SK-MEL-5 (cell line): Measurements from ENCODE around the gene ATF3. TPM values are rescaled to one million over a fixed set of nuclear protein-coding genes. Genes with fewer than 3 reads are reported as not detected.

ENCODE experiments used
- DNase-seq: peaks from one replicate; pipeline ENCODE4 v3.0.0-alpha.2; 2016; ENCODE audit warnings: low read depth, low spot score
- in situ Hi-C: cut with HindIII; loops from 2 replicates; pipeline ENCODE4 v1.10.0; 2016; ENCODE audit warnings: low sequenced_read_pairs, high pct_unique_total_duplicates, low pct_unique_long_range_greater_than_20kb
- total RNA-seq: library from RNA; depleted of rRNA; stranded (reverse); fragments of >200 nt; shearing (Covaris generic); gene quantifications from 2 replicates; pipeline ENCODE4 v1.2.3, GENCODE V29; 2014

ATF3 gene
- total RNA-seq, 1 experiment from 2014 or later: 11.9 TPM

- in situ Hi-C loops: no loop called here
- DNase-seq: no peak
Observed at GRCh38 chr1:212584092-212584886, 24.3 kb upstream of the ATF3 start.

GRCh38 chr1:212585210-212585609 lies 23.4 kb upstream of the ATF3 start:
- in situ Hi-C loops: no loop called here
- DNase-seq: no peak

GRCh38 chr1:212586206-212587015 lies 22.1 kb upstream of the ATF3 start:
- in situ Hi-C loops: no loop called here
- no peak for DNase-seq

GRCh38 chr1:212587016-212587887 lies 21.3 kb upstream of the ATF3 start:
- DNase-seq: no peak
- in situ Hi-C loops: no loop called here

- DNase-seq: no peak
Observed at GRCh38 chr1:212587888-212588510, 20.6 kb upstream of the ATF3 start.

GRCh38 chr1:212589446-212589845 lies 19.1 kb upstream of the ATF3 start:
- DNase-seq: no peak
- in situ Hi-C loops: no loop called here

More at GRCh38 chr1:212587888-212588510, 20.6 kb upstream of the ATF3 start:
- in situ Hi-C loops: no loop called here

GRCh38 chr1:212591922-212592321 lies 16.6 kb upstream of the ATF3 start:
- DNase-seq: no peak
- in situ Hi-C loops: no loop called here

GRCh38 chr1:212593821-212594251 lies 14.7 kb upstream of the ATF3 start:
- in situ Hi-C loops: no loop called here
- DNase-seq: no peak

- in situ Hi-C loops: no loop called here
- no peak for DNase-seq
Observed at GRCh38 chr1:212594640-212595039, 13.9 kb upstream of the ATF3 start.

GRCh38 chr1:212595229-212595628 lies 13.3 kb upstream of the ATF3 start:
- in situ Hi-C loops: no loop called here
- no peak for DNase-seq

GRCh38 chr1:212595787-212596714 lies 12.5 kb upstream of the ATF3 start:
- in situ Hi-C loops: no loop called here
- peak; percentile 77 for DNase-seq

- in situ Hi-C loops: no loop called here
- no peak for DNase-seq
Observed at GRCh38 chr1:212596798-212597197, 11.8 kb upstream of the ATF3 start.

- no peak for DNase-seq
- in situ Hi-C loops: no loop called here
Observed at GRCh38 chr1:212597487-212597886, 11.1 kb upstream of the ATF3 start.

GRCh38 chr1:212600071-212600915 lies 8.3 kb upstream of the ATF3 start:
- DNase-seq: no peak

GRCh38 chr1:212600980-212601379 lies 7.6 kb upstream of the ATF3 start:
- no peak for DNase-seq
- in situ Hi-C loops: no loop called here

More at GRCh38 chr1:212600071-212600915, 8.3 kb upstream of the ATF3 start:
- in situ Hi-C loops: no loop called here

- in situ Hi-C loops: no loop called here
- no peak for DNase-seq
Observed at GRCh38 chr1:212601524-212601923, 7.0 kb upstream of the ATF3 start.
